IPS-18c (cell line): ENCODE measurements around the gene NRP2.

Experiments used
- H3K4me3 ChIP-seq: 2 replicates; pipeline ENCODE4 v1.7.0; 2013; ENCODE audit warnings: low read depth, mild to moderate bottlenecking, low read length, moderate library complexity; ENCODE audit not compliant: insufficient read depth
- H3K9me3 ChIP-seq: one replicate; pipeline ENCODE4 v1.6.1; 2013; ENCODE audit warnings: mild to moderate bottlenecking, low read length, moderate library complexity; ENCODE audit not compliant: control insufficient read depth, insufficient read depth

NRP2 gene

DNA sequence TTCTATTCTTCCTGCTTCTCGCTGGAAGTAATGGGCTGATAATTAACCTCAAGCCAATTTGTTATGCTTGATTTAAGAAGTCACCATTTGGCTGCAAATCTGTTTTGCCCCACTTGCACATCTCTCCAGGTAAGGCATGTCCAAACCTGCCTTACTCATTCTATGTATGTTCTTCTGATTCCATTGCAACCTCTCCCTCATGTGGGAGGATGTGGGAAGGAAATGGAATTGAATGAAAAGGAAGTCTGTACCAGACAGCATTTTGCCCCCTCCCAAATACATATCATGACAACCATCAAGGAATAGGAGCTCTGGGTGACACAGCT, 131.7 kb downstream of the NRP2 start:
- no peaks in the 10 kb centered on the region for H3K9me3 ChIP-seq

GRCh38 chr2:205815673-205816072, 133.4 kb downstream of the NRP2 start:
- H3K9me3 ChIP-seq, result no peaks in the 10 kb centered on the region
- H3K4me3 ChIP-seq, result no peak overlapping the region

More for the DNA sequence above, 131.7 kb downstream of the NRP2 start:
- no peak overlapping the region for H3K4me3 ChIP-seq

DNA sequence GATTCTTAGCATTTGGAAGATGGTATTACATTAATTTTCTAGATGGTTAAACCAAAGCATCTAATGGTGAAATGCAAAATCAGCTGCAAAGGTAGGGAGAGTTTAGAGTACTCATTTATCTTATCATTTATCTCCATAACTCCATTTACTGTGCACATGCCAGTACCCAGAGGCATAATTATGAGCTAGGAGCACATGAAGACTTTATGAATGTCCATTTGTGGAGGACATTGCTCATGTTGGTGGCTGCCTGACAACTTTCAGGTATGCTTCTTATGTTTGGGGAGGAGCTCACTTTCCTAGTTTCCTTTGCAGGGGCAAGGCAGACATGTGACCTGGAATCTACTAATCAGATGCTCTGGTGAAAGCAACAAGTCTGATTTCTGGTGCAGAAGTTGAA, 134.0 kb downstream of the NRP2 start:
- H3K4me3 ChIP-seq, result no peak overlapping the region
- H3K9me3 ChIP-seq, result no peaks in the 10 kb centered on the region

- no peaks in the 10 kb centered on the region for H3K9me3 ChIP-seq
- no peak overlapping the region for H3K4me3 ChIP-seq
These were observed 140.3 kb downstream of the NRP2 start for GRCh38 chr2:205822579-205822978.

GRCh38 chr2:205827809-205828365, 145.6 kb downstream of the NRP2 start:
- no peaks in the 10 kb centered on the region for H3K9me3 ChIP-seq
- no peak overlapping the region for H3K4me3 ChIP-seq

- no peaks in the 10 kb centered on the region for H3K9me3 ChIP-seq
These were observed 151.6 kb downstream of the NRP2 start for GRCh38 chr2:205833864-205834263.

DNA sequence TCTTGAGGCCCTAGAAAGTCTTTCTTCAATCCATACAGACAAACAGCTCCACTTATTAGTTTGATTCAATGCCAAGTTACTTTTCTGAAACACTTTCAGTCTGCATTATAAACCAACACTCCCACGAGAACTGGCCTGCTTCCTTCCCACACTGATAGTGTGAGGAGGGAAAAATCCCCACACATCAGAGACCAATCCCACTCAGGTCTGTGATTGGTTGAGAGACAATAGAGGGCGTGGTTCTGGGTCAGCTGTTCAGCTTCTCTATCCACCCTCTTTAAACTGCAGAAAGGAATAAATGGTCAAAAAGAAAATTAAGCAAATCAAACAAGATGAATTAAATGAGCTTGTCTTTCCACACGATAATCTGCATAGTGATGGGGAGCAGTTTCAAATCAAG, 152.5 kb downstream of the NRP2 start:
- H3K9me3 ChIP-seq, result no peaks in the 10 kb centered on the region
- H3K4me3 ChIP-seq, result no peak overlapping the region

More at GRCh38 chr2:205833864-205834263, 151.6 kb downstream of the NRP2 start:
- H3K4me3 ChIP-seq, result no peak overlapping the region

- no peaks in the 10 kb centered on the region for H3K9me3 ChIP-seq
- no peak overlapping the region for H3K4me3 ChIP-seq
These were observed 153.0 kb downstream of the NRP2 start for GRCh38 chr2:205835251-205835791.

- no peaks in the 10 kb centered on the region for H3K9me3 ChIP-seq
- H3K4me3 ChIP-seq, result no peak overlapping the region
These were observed 153.6 kb downstream of the NRP2 start for GRCh38 chr2:205835923-205836322.

GRCh38 chr2:205836477-205837221, 154.3 kb downstream of the NRP2 start:
- Histone ChIP-seq H3K9me3 (no peaks in the 10 kb centered on the region), H3K4me3 (no peak overlapping the region)

- Histone ChIP-seq H3K4me3 (no peak overlapping the region), H3K9me3 (no peaks in the 10 kb centered on the region)
These were observed 155.4 kb downstream of the NRP2 start for GRCh38 chr2:205837663-205838062.

GRCh38 chr2:205845446-205845845, 163.1 kb downstream of the NRP2 start:
- no peaks in the 10 kb centered on the region for H3K9me3 ChIP-seq
- H3K4me3 ChIP-seq, result no peak overlapping the region
